HL-60 (cell line): Measurements from ENCODE around the gene MAD1L1.

Experiments
- POLR2AphosphoS5 ChIP-seq: IDR thresholded peaks from 2 replicates; pipeline ENCODE4 v1.6.1; 2012; ENCODE audit warnings: low read depth
- TF ChIP-seq, protein P1 (sequence below): IDR thresholded peaks from one replicate; pipeline ENCODE4 v1.5.1; 2011; ENCODE audit warnings: low read length, control low read depth, inconsistent platforms; ENCODE audit not compliant: insufficient read depth
- TF ChIP-seq, protein P2 (sequence below): IDR thresholded peaks from 2 replicates; pipeline ENCODE4 v1.6.1; 2012; ENCODE audit warnings: low read depth; ENCODE audit not compliant: insufficient replicate concordance

DNA sequence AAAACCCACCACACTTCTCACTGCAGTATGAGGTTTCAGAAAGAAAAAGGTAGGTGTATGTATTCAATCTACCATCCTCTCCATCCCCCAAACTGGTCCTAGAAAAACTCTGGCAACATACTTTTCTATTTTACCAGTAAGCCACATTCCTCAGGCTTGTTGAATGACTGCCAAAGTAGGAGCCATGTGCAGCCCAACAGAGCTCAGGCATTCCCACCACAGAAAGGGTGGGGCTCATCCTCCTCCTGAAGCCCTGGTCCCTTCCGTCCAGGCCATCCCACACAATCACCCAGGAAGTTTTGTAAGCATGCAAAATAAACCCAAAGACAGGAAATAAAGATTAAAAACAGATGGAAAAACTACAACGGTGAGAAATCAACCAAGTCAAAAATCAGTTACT, 57.2 kb downstream of the MAD1L1 start:
- TF ChIP-seq, protein P1, sequence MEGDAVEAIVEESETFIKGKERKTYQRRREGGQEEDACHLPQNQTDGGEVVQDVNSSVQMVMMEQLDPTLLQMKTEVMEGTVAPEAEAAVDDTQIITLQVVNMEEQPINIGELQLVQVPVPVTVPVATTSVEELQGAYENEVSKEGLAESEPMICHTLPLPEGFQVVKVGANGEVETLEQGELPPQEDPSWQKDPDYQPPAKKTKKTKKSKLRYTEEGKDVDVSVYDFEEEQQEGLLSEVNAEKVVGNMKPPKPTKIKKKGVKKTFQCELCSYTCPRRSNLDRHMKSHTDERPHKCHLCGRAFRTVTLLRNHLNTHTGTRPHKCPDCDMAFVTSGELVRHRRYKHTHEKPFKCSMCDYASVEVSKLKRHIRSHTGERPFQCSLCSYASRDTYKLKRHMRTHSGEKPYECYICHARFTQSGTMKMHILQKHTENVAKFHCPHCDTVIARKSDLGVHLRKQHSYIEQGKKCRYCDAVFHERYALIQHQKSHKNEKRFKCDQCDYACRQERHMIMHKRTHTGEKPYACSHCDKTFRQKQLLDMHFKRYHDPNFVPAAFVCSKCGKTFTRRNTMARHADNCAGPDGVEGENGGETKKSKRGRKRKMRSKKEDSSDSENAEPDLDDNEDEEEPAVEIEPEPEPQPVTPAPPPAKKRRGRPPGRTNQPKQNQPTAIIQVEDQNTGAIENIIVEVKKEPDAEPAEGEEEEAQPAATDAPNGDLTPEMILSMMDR: no peak
- TF ChIP-seq, protein P2, sequence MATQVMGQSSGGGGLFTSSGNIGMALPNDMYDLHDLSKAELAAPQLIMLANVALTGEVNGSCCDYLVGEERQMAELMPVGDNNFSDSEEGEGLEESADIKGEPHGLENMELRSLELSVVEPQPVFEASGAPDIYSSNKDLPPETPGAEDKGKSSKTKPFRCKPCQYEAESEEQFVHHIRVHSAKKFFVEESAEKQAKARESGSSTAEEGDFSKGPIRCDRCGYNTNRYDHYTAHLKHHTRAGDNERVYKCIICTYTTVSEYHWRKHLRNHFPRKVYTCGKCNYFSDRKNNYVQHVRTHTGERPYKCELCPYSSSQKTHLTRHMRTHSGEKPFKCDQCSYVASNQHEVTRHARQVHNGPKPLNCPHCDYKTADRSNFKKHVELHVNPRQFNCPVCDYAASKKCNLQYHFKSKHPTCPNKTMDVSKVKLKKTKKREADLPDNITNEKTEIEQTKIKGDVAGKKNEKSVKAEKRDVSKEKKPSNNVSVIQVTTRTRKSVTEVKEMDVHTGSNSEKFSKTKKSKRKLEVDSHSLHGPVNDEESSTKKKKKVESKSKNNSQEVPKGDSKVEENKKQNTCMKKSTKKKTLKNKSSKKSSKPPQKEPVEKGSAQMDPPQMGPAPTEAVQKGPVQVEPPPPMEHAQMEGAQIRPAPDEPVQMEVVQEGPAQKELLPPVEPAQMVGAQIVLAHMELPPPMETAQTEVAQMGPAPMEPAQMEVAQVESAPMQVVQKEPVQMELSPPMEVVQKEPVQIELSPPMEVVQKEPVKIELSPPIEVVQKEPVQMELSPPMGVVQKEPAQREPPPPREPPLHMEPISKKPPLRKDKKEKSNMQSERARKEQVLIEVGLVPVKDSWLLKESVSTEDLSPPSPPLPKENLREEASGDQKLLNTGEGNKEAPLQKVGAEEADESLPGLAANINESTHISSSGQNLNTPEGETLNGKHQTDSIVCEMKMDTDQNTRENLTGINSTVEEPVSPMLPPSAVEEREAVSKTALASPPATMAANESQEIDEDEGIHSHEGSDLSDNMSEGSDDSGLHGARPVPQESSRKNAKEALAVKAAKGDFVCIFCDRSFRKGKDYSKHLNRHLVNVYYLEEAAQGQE: no peak
- TF ChIP-seq POLR2AphosphoS5: no peak
